ENCODE results near the gene PNPLA1. TPM values are rescaled to one million over a fixed set of nuclear protein-coding genes. Genes with fewer than 3 reads are reported as not detected.

Gene PNPLA1
- total RNA-seq, result not detected in 2 replicates

GRCh38 chr6:36269834-36270705, at the start of gene PNPLA1:
Gene PNPLA1 (plus strand): TSS chr6:36270060. CDS start chr6:36270460, 400 bp downstream.

GRCh38 chr6:36336779-36337241, 67.0 kb downstream of the PNPLA1 start, which contains the start of gene BNIP5:
Gene BNIP5 (minus strand): TSS chr6:36336888. CDS start chr6:36330690, 6,198 bp downstream.

Other genes with a start within 250 kb of the PNPLA1 start
- not detected in 2 replicates for gene SLC26A8, start 245.4 kb upstream of the PNPLA1 start, total RNA-seq
- 38.0 TPM in 2 replicates for gene MAPK14, start 242.3 kb upstream of the PNPLA1 start, total RNA-seq
- 4.0 and 5.9 TPM in 2 replicates for gene MAPK13, start 139.5 kb upstream of the PNPLA1 start, total RNA-seq
- 6.6 and 8.1 TPM in 2 replicates for gene BRPF3, start 73.3 kb upstream of the PNPLA1 start, total RNA-seq
- gene BNIP5, start 66.8 kb downstream of the PNPLA1 start, total RNA-seq, result not detected in 2 replicates
- 1.7 and 3.5 TPM in 2 replicates for gene ETV7, start 117.6 kb downstream of the PNPLA1 start, total RNA-seq
- gene PXT1, start 172.8 kb downstream of the PNPLA1 start, total RNA-seq, result not detected in 2 replicates
- 68.0 and 74.6 TPM in 2 replicates for gene KCTD20, start 172.9 kb downstream of the PNPLA1 start, total RNA-seq

All from mammary microvascular endothelial cell (primary cell).